H1 (cell line): ENCODE measurements around the gene MTIF2. TPM values are rescaled to one million over a fixed set of nuclear protein-coding genes. Genes with fewer than 3 reads are reported as not detected.

Experiments
- CTCF ChIA-PET: fragments of 300-600 bp; sonication (Branson Sonifier 250); formaldehyde crosslinking; loops from one replicate; lab custom pipeline; 2021; ENCODE audit not compliant: partially characterized antibody; lab: Charles Lee
- POLR2A ChIA-PET: fragments of 300-600 bp; sonication (Branson Sonifier 250); formaldehyde crosslinking; loops from one replicate; lab custom pipeline; 2021; ENCODE audit warnings: inconsistent platforms; ENCODE audit not compliant: partially characterized antibody; lab: Charles Lee
- DNase-seq, 2 experiments: peaks; one replicate each; pipeline versions ENCODE4 v3.0.0 to v3.0.0-alpha.2; 2010 to 2022; ENCODE audit warnings: low spot score in 2 of 2, low read depth in 1 of 2, mixed read lengths in 1 of 2
- FAIRE-seq: peaks from 2 replicates; lab custom pipeline; 2011; peaks lifted over from hg19 to GRCh38; lab: Jason Lieb, UNC
- H2AFZ ChIP-seq: 2 replicates; pipeline ENCODE4 v1.8.1; 2012; ENCODE audit warnings: low read length, inconsistent platforms
- H2AK5ac ChIP-seq: 2 replicates; pipeline ENCODE4 v1.6.1; 2013; ENCODE audit warnings: low read depth, low read length
- H2BK120ac ChIP-seq: replicated peaks from 2 replicates; pipeline ENCODE3; 2013; ENCODE audit warnings: low read depth, low read length, inconsistent platforms
- H2BK12ac ChIP-seq: 2 replicates; pipeline ENCODE4 v1.6.1; 2013; ENCODE audit warnings: low read depth, low read length
- H2BK15ac ChIP-seq: 2 replicates; pipeline ENCODE4 v1.6.1; 2013; ENCODE audit warnings: low read length
- H2BK20ac ChIP-seq: 2 replicates; pipeline ENCODE4 v1.6.1; 2013; ENCODE audit warnings: low read length
- H2BK5ac ChIP-seq: 2 replicates; pipeline ENCODE4 v1.6.1; 2013; ENCODE audit warnings: low read depth, low read length
- H3K14ac ChIP-seq: 2 replicates; pipeline ENCODE4 v1.6.1; 2013; ENCODE audit warnings: inconsistent platforms; ENCODE audit not compliant: insufficient read length
- H3K18ac ChIP-seq: 2 replicates; pipeline ENCODE4 v1.6.1; 2013; ENCODE audit warnings: low read length; ENCODE audit errors: extremely low read depth
- H3K23ac ChIP-seq: 2 replicates; pipeline ENCODE4 v1.6.1; 2013; ENCODE audit warnings: inconsistent platforms; ENCODE audit not compliant: insufficient read length
- H3K23me2 ChIP-seq: 2 replicates; pipeline ENCODE4 v1.6.1; 2013; ENCODE audit warnings: low read depth, low read length
- H3K27ac ChIP-seq: 2 replicates; pipeline ENCODE4 v1.6.1; 2011; ENCODE audit warnings: low read depth, low read length, inconsistent platforms
- H3K27me3 ChIP-seq, 4 experiments: replicated peaks in 1 of 4; 1 replicate in 1 of 4; 2 replicates in 3 of 4; pipeline versions ENCODE4 v1.6.1 to v1.8.1; 2011 to 2013; ENCODE audit warnings: low read length in 3 of 4, mild to moderate bottlenecking in 3 of 4, inconsistent platforms in 2 of 4, mixed read lengths in 2 of 4, moderate library complexity in 1 of 4; ENCODE audit not compliant: control insufficient read depth in 3 of 4, insufficient read depth in 3 of 4; ENCODE audit errors: extremely low read depth in 1 of 4
- H3K36me3 ChIP-seq, 4 experiments: 2 replicates each; pipeline versions ENCODE4 v1.6.1 to v1.8.1; 2011 to 2013; ENCODE audit warnings: mild to moderate bottlenecking in 4 of 4, low read length in 3 of 4, moderate library complexity in 2 of 4, control low read depth in 1 of 4, inconsistent platforms in 1 of 4; ENCODE audit not compliant: insufficient read depth in 4 of 4, control insufficient read depth in 2 of 4
- H3K4ac ChIP-seq: replicated peaks from 2 replicates; pipeline ENCODE3; 2013; ENCODE audit warnings: low read length, low read depth, mixed read lengths, inconsistent platforms; ENCODE audit not compliant: insufficient read length
- H3K4me1 ChIP-seq, 4 experiments: replicated peaks in 1 of 4; 1 replicate in 1 of 4; 2 replicates in 3 of 4; pipeline versions ENCODE4 v1.6.1 to v1.8.1; 2011 to 2013; ENCODE audit warnings: low read length in 3 of 4, inconsistent platforms in 2 of 4, mixed read lengths in 1 of 4; ENCODE audit not compliant: insufficient read depth in 4 of 4, control insufficient read depth in 3 of 4
- H3K4me2 ChIP-seq, 2 experiments: 2 replicates each; pipeline versions ENCODE4 v1.6.1 to v1.8.1; 2011 to 2013; ENCODE audit warnings: low read depth in 2 of 2, low read length in 2 of 2, control low read depth in 1 of 2, inconsistent platforms in 1 of 2, mild to moderate bottlenecking in 1 of 2; ENCODE audit not compliant: insufficient read depth in 1 of 2
- H3K4me3 ChIP-seq, 4 experiments: fragments of 200-600, 300-600 bp in 1 of 4; sonication (generic), shearing (Covaris generic), sonication (Bioruptor Twin) in 1 of 4; 2 replicates each; pipeline versions ENCODE4 v1.5.1 to v1.8.1; 2011 to 2016; ENCODE audit warnings: low read length in 4 of 4, low read depth in 3 of 4, control low read depth in 2 of 4, inconsistent platforms in 2 of 4, mild to moderate bottlenecking in 2 of 4, mixed read lengths in 1 of 4, moderate library complexity in 1 of 4; ENCODE audit not compliant: insufficient read depth in 2 of 4; ENCODE audit errors: extremely low read depth in 1 of 4
- H3K56ac ChIP-seq: replicated peaks from 2 replicates; pipeline ENCODE3; 2013; ENCODE audit warnings: low read depth, mild to moderate bottlenecking, mixed read lengths, low read length, inconsistent platforms; ENCODE audit not compliant: insufficient read length
- H3K79me1 ChIP-seq: 2 replicates; pipeline ENCODE4 v1.6.1; 2013; ENCODE audit warnings: low read depth, low read length, control low read depth
- H3K79me2 ChIP-seq, 2 experiments: 2 replicates each; pipeline versions ENCODE4 v1.6.1 to v1.8.1; 2012 to 2013; ENCODE audit warnings: low read length in 2 of 2, mild to moderate bottlenecking in 2 of 2, inconsistent platforms in 1 of 2; ENCODE audit not compliant: insufficient read depth in 2 of 2, control insufficient read depth in 1 of 2
- H3K9ac ChIP-seq, 4 experiments: replicated peaks in 1 of 4; 1 replicate in 1 of 4; 2 replicates in 3 of 4; pipeline versions ENCODE4 v1.6.1 to v1.8.1; 2011 to 2013; ENCODE audit warnings: low read depth in 3 of 4, low read length in 3 of 4, control low read depth in 2 of 4, mild to moderate bottlenecking in 2 of 4, moderate library complexity in 2 of 4, inconsistent platforms in 1 of 4; ENCODE audit errors: extremely low read depth in 1 of 4
- H3K9me3 ChIP-seq, 2 experiments: 2 replicates each; pipeline versions ENCODE4 v1.6.1 to v1.8.1; 2012 to 2013; ENCODE audit warnings: mild to moderate bottlenecking in 2 of 2, moderate library complexity in 2 of 2, control low read depth in 1 of 2, inconsistent platforms in 1 of 2, low read depth in 1 of 2, low read length in 1 of 2, mixed read lengths in 1 of 2; ENCODE audit not compliant: insufficient read depth in 2 of 2
- H4K20me1 ChIP-seq, 2 experiments: replicated peaks in 1 of 2; 2 replicates each; pipeline versions ENCODE3 to v1.8.1; 2011 to 2013; ENCODE audit warnings: inconsistent platforms in 2 of 2, low read length in 2 of 2, mild to moderate bottlenecking in 1 of 2; ENCODE audit not compliant: insufficient read depth in 2 of 2, control insufficient read depth in 1 of 2
- H4K5ac ChIP-seq: 2 replicates; pipeline ENCODE4 v1.6.1; 2013; ENCODE audit warnings: low read length, low read depth, mixed read lengths, inconsistent platforms; ENCODE audit not compliant: insufficient read length
- H4K8ac ChIP-seq: 2 replicates; pipeline ENCODE4 v1.8.0; 2013; ENCODE audit warnings: mild to moderate bottlenecking, moderate library complexity, low read length, inconsistent platforms; ENCODE audit not compliant: insufficient read depth; ENCODE audit errors: extremely low read depth
- H4K91ac ChIP-seq: replicated peaks from 2 replicates; pipeline ENCODE3; 2013; ENCODE audit warnings: low read length, mixed read lengths, inconsistent platforms; ENCODE audit not compliant: insufficient read length
- BRCA1 ChIP-seq: IDR thresholded peaks from 2 replicates; pipeline ENCODE4 v1.6.1; 2012; ENCODE audit warnings: low read depth, low read length, improper control_type of control experiment
- EP300 ChIP-seq, 2 experiments: IDR thresholded peaks; 1 replicate in 1 of 2; 2 replicates in 1 of 2; pipeline ENCODE4 v1.6.1; 2011 to 2012; ENCODE audit warnings: low read depth in 2 of 2, low read length in 2 of 2, mild to moderate bottlenecking in 2 of 2, borderline replicate concordance in 1 of 2, inconsistent platforms in 1 of 2, moderate library complexity in 1 of 2
- HDAC2 ChIP-seq, 2 experiments: fragments of 300-600 bp in 1 of 2; sonication (generic) in 1 of 2; IDR thresholded peaks; 2 replicates each; pipeline ENCODE4 v1.6.1; 2011 to 2012; ENCODE audit warnings: low read depth in 2 of 2, low read length in 2 of 2, mild to moderate bottlenecking in 2 of 2, moderate library complexity in 2 of 2, borderline replicate concordance in 1 of 2, inconsistent platforms in 1 of 2
- RBBP5 ChIP-seq: IDR thresholded peaks from 2 replicates; pipeline ENCODE4 v1.7.1; 2012; ENCODE audit warnings: low read depth, mild to moderate bottlenecking, inconsistent platforms, low read length, moderate library complexity, borderline replicate concordance
- RFX5 ChIP-seq: IDR thresholded peaks from 2 replicates; pipeline ENCODE4 v1.6.1; 2011; ENCODE audit warnings: low read depth, low read length, improper control_type of control experiment, borderline replicate concordance
- SIX5 ChIP-seq: IDR thresholded peaks from 2 replicates; pipeline ENCODE4 v1.6.1; 2011; ENCODE audit warnings: mild to moderate bottlenecking, low read depth, low read length
- SRF ChIP-seq: IDR thresholded peaks from 2 replicates; pipeline ENCODE4 v1.6.1; 2011; ENCODE audit warnings: mild to moderate bottlenecking, low read depth, low read length, moderate library complexity
- ZNF274 ChIP-seq: IDR thresholded peaks from 2 replicates; pipeline ENCODE4 v1.7.0; 2012; ENCODE audit warnings: low read length, borderline replicate concordance; ENCODE audit errors: extremely low read depth
- WGBS, 2 experiments: shearing (Covaris generic) in 1 of 2; methylation state at CpG; one replicate each; pipeline versions ENCODE4 v1.1.6 to v1.1.7; 2013 to 2015; ENCODE audit warnings: low lambda C conversion rate in 2 of 2, mixed read lengths in 2 of 2, inconsistent platforms in 1 of 2, low coverage in 1 of 2, missing lambda C conversion rate in 1 of 2; ENCODE audit not compliant: insufficient replicate concordance in 2 of 2, insufficient coverage in 1 of 2, insufficient read length in 1 of 2; ENCODE audit errors: extremely low coverage in 1 of 2, missing lambda C conversion rate in 1 of 2; 5-methylcytosine and 5-hydroxymethylcytosine counted together
- polyA plus RNA-seq, 7 experiments: library from polyadenylated mRNA; depleted of rRNA in 3 of 7; stranded (reverse) in 5 of 7; unstranded in 2 of 7; fragments of >200 nt in 5 of 7; fragments of 200-250 nt in 2 of 7; gene quantifications; 1 replicate in 5 of 7; 2 replicates in 1 of 7; 4 replicates in 1 of 7; pipeline versions ENCODE4 v1.2.1 to v1.2.3, GENCODE V29; 2011 to 2013; ENCODE audit warnings: missing spikeins in 2 of 7, mixed read lengths in 2 of 7
- total RNA-seq: library from RNA; stranded (reverse); fragmentation: NEBNext Ultra II Directional; extraction: Animal tissue kit (Norgen Biotek cat#: 25700); gene quantifications from 2 replicates; pipeline ENCODE4 v1.2.1, GENCODE V29; 2021
- TF ChIP-seq, protein P1 (sequence below): IDR thresholded peaks from 2 replicates; pipeline ENCODE4 v1.6.1; 2012; ENCODE audit warnings: inconsistent platforms

The MTIF2 gene
- total and polyA plus RNA-seq, 2 of the 8 experiments (the other 6 are each of a cell fraction or from before 2014, with no cell fraction given): 11.0 to 36.0 TPM

DNA sequence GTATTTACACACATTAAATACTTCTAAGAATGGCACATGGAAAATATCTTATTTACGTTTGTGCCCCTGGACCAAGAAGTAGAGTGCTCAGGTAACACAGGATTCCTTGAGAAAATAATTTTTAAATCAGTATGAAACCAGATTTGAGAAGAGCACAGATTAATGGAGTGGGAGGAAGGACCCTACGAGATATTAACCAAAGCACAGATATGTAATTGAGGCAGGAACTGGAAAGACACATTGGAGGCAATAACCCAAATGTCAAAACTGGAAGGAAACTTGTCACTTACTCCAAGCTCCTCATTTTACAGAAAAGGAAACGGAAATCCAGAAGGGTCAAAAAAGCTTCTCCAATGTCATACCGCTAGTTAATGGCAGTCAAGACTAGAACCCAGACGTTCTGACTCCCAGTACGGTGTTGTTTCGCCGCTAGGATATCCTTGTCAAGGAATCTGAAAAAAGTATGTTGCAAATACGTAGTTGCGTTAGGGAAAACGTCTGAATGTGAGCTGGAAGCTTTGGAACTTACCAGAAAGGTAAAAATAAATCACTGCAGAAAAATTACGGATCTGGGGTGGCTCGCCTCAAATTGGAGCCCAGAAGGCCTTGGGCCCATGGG is 634 bp downstream of the MTIF2 start:
- peaks cover 6% of the 10 kb centered on the region; the same call in 1 of the 2 replicates for H3K23me2 ChIP-seq
- H4K20me1 ChIP-seq: no peaks in the 10 kb centered on the region
- H3K14ac ChIP-seq: no peak overlapping the region
- H3K4ac ChIP-seq: no peak overlapping the region
- H3K23ac ChIP-seq: no peak overlapping the region
- no peak overlapping the region for H2BK20ac ChIP-seq
- H4K91ac ChIP-seq: peak overlapping the region; percentile 89
- H3K79me2 ChIP-seq: no peaks in the 10 kb centered on the region
- peak overlapping the region; percentile 7 for H3K56ac ChIP-seq
- H3K36me3 ChIP-seq: peaks cover 0 to 22% (median 6%) of the 10 kb centered on the region in 4 experiments; a peak in 4 of 8 replicates
- H2BK5ac ChIP-seq: peak overlapping the region; percentile 97; the same call in 1 of the 2 replicates
- no peak overlapping the region for H3K18ac ChIP-seq
- H2BK120ac ChIP-seq: no peak overlapping the region
- no peak overlapping the region for H4K5ac ChIP-seq
- ChIA-PET POLR2A (interaction anchor here (1.2 to 1.7 kb wide), 4 partner anchors 9 to 36 kb away, joined by 4 to 6 read pairs (median 4); partner anchors contain the start of genes CLHC1 and RPS27A), CTCF (no interaction called here)
- H3K79me1 ChIP-seq: no peaks in the 10 kb centered on the region
- H3K9me3 ChIP-seq: no peaks in the 10 kb centered on the region
- DNase-seq: no peak
- H4K8ac ChIP-seq: peak overlapping the region; percentile 82; the same call in 1 of the 2 replicates
- no peak overlapping the region; the same call in 1 of the 2 replicates for H2AK5ac ChIP-seq
- peak overlapping the region; percentile 89 to 91 for H3K4me2 ChIP-seq
- H3K9ac ChIP-seq: peak overlapping the region; percentile 55 to 98 (median 92)
- H3K4me1 ChIP-seq: peaks cover 0 to 4% (median under 1%) of the 10 kb centered on the region in 4 experiments; a peak in 1 of 7 replicates
- WGBS, 2 experiments: 29% methylated on average over 13 of the region's 13 CpGs; no CpG with 5 or more reads in 1 of the 2 experiments
- no peaks in the 10 kb centered on the region for H3K27me3 ChIP-seq
- no peak overlapping the region for H2BK15ac ChIP-seq
- peak overlapping the region; percentile 90 to 100 (median 98) for H3K4me3 ChIP-seq
- H2AFZ ChIP-seq: peak overlapping the region; percentile 95; the same call in 1 of the 2 replicates
- peak overlapping the region; percentile 82 for H3K27ac ChIP-seq
- no peak for FAIRE-seq
- H2BK12ac ChIP-seq: 0 out of 2 replicates have a peak overlapping the region, but pooled peaks have one; percentile 82
- no peak for TF ChIP-seq BRCA1
- TF ChIP-seq HDAC2 (IDR thresholded peaks at IDR 0.05; ENCODE audit: borderline replicate concordance in 1 of 2, low read depth in 2 of 2, low read length in 2 of 2): no peak
- TF ChIP-seq, protein P1, sequence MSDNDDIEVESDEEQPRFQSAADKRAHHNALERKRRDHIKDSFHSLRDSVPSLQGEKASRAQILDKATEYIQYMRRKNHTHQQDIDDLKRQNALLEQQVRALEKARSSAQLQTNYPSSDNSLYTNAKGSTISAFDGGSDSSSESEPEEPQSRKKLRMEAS: no peak
- no peak for TF ChIP-seq RFX5
- TF ChIP-seq EP300 (IDR thresholded peaks at IDR 0.05; ENCODE audit: borderline replicate concordance in 1 of 2, low read depth in 2 of 2, low read length in 2 of 2): no peak
- no peak for TF ChIP-seq ZNF274
- TF ChIP-seq SIX5: no peak
- no peak for TF ChIP-seq RBBP5
- TF ChIP-seq SRF: no peak
